ENCODE results near the gene CTNNBL1.

The CTNNBL1 gene

GRCh38 chr20:37693635-37694626 is at the start of gene CTNNBL1:
TSS of gene CTNNBL1 (plus strand) at chr20:37694030. CDS start at chr20:37694123, 93 bp downstream.
- TF ChIP-seq CTCF (conservative IDR thresholded peaks at IDR 0.05; ENCODE audit: low read length) = no peak
- H3K4me3 ChIP-seq (ENCODE audit: low read length) = peak within 1 kb of the TSS; percentile 93
- peak; percentile 97 for DNase-seq (ENCODE audit: low read depth)

- H3K4me3 ChIP-seq (ENCODE audit: low read length) = no peak overlapping the region
- DNase-seq (ENCODE audit: low read depth) = no peak
- TF ChIP-seq CTCF (conservative IDR thresholded peaks at IDR 0.05; ENCODE audit: low read length) = no peak
Observed at GRCh38 chr20:37644605-37645004, 49.2 kb upstream of the CTNNBL1 start.

GRCh38 chr20:37647946-37648345 is 45.9 kb upstream of the CTNNBL1 start:
- no peak for DNase-seq (ENCODE audit: low read depth)
- no peak for TF ChIP-seq CTCF (conservative IDR thresholded peaks at IDR 0.05; ENCODE audit: low read length)

GRCh38 chr20:37649017-37649416 is 44.8 kb upstream of the CTNNBL1 start:
- DNase-seq (ENCODE audit: low read depth) = no peak
- H3K4me3 ChIP-seq (ENCODE audit: low read length) = no peak overlapping the region
- TF ChIP-seq CTCF (conservative IDR thresholded peaks at IDR 0.05; ENCODE audit: low read length) = no peak

More at GRCh38 chr20:37647946-37648345, 45.9 kb upstream of the CTNNBL1 start:
- no peak overlapping the region for H3K4me3 ChIP-seq (ENCODE audit: low read length)

GRCh38 chr20:37649676-37650370 is 44.0 kb upstream of the CTNNBL1 start:
- no peak overlapping the region for H3K4me3 ChIP-seq (ENCODE audit: low read length)
- DNase-seq (ENCODE audit: low read depth) = no peak
- no peak for TF ChIP-seq CTCF (conservative IDR thresholded peaks at IDR 0.05; ENCODE audit: low read length)

GRCh38 chr20:37650661-37651060 is 43.2 kb upstream of the CTNNBL1 start:
- DNase-seq (ENCODE audit: low read depth) = no peak
- H3K4me3 ChIP-seq (ENCODE audit: low read length) = no peak overlapping the region
- TF ChIP-seq CTCF (conservative IDR thresholded peaks at IDR 0.05; ENCODE audit: low read length) = no peak
